GM20000 (cell line): Measurements from ENCODE around the gene FAHD1.
A peak's percentile ranks its signal among the peaks of the same experiment; 100 is the strongest.

Experiments
- DNase-seq: peaks from one replicate; pipeline ENCODE4 v3.0.0; 2012; ENCODE audit warnings: low spot score
- CTCF ChIP-seq: IDR thresholded peaks from 2 replicates; pipeline ENCODE4 v1.5.1; 2012; ENCODE audit warnings: mild to moderate bottlenecking, control low read depth; ENCODE audit errors: extremely low read depth, missing control alignments

Gene FAHD1

GRCh38 chr16:1876468-1876867 lies 49.5 kb downstream of the FAHD1 start:
- DNase-seq = peak; percentile 61
- no peak for TF ChIP-seq CTCF

- DNase-seq = no peak
- TF ChIP-seq CTCF = no peak
Measured at GRCh38 chr16:1877089-1877488, 50.1 kb downstream of the FAHD1 start.

GRCh38 chr16:1877804-1878203 lies 50.8 kb downstream of the FAHD1 start:
- no peak for TF ChIP-seq CTCF
- no peak for DNase-seq

- TF ChIP-seq CTCF = no peak
- no peak for DNase-seq
Measured at GRCh38 chr16:1878256-1878655, 51.2 kb downstream of the FAHD1 start.
